Thyroid gland (tissue), 4 donors: ENCODE data around the gene SCGB1A1.

Experiments
- CTCF ChIP-seq, 6 experiments: fragments of 200-600 bp in 3 of 6; fragments of 450-650 bp in 3 of 6; sonication (generic) in 3 of 6; IDR thresholded peaks; one replicate each; pipeline ENCODE4 v1.5.1; 2016 to 2019; ENCODE audit warnings: antibody characterized with exemption in 6 of 6, mild to moderate bottlenecking in 2 of 6, inconsistent platforms in 1 of 6, moderate library complexity in 1 of 6
- POLR2A ChIP-seq, 2 donors: fragments of 450-650 bp; IDR thresholded peaks; one replicate each; pipeline ENCODE4 v1.6.1; 2017; ENCODE audit warnings: antibody characterized with exemption in 2 of 2, mild to moderate bottlenecking in 2 of 2, moderate library complexity in 1 of 2

GRCh38 chr11:62419943-62420342 lies 1.1 kb downstream of the SCGB1A1 start:
- TF ChIP-seq CTCF (IDR thresholded peaks at IDR 0.05) (no peak), POLR2A (IDR thresholded peaks at IDR 0.05) (no peak)
